PC-3 (cell line): ENCODE results near the gene SFT2D3. TPM values are rescaled to one million over a fixed set of nuclear protein-coding genes. Genes with fewer than 3 reads are reported as not detected.

Experiments
- ATAC-seq: fragments of 200-7000 bp; cut with Tn5 transposase; 2 replicates; pipeline ENCODE4 v1.9.1; 2020; ENCODE audit warnings: mild to moderate bottlenecking, moderate library complexity
- BruUV-seq: library from RNA; stranded (reverse); fragments of 400-500 nt; replicated peaks from 2 replicates; lab custom pipeline; 2021; lab: Mats Ljungman, UMichigan
- CTCF ChIA-PET: fragments of 300-600 bp; sonication (Branson Sonifier 250); formaldehyde crosslinking; loops from one replicate; lab custom pipeline; 2022; ENCODE audit warnings: antibody characterized with exemption; lab: Charles Lee
- POLR2A ChIA-PET: fragments of 300-600 bp; sonication (Branson Sonifier 250); formaldehyde crosslinking; loops from one replicate; lab custom pipeline; 2022; ENCODE audit warnings: antibody characterized with exemption; ENCODE audit not compliant: unreplicated experiment; lab: Charles Lee
- DNase-seq: peaks from one replicate; pipeline ENCODE4 v3.0.0-alpha.2; 2015
- H2AFZ ChIP-seq: fragments of 300-600 bp; sonication (generic); 2 replicates; pipeline ENCODE4 v1.6.0; 2016; ENCODE audit warnings: antibody characterized with exemption, low read length
- H3F3A ChIP-seq: fragments of 300-600 bp; sonication (generic); one replicate; pipeline ENCODE4 v1.6.0; 2017; ENCODE audit warnings: antibody characterized with exemption, low read length, control low read depth, mild to moderate bottlenecking; ENCODE audit not compliant: unreplicated experiment
- H3K27ac ChIP-seq: fragments of 300-600 bp; sonication (generic); 2 replicates; pipeline ENCODE4 v1.5.1; 2016; ENCODE audit warnings: mild to moderate bottlenecking, low read length
- H3K27me3 ChIP-seq: fragments of 300-600 bp; sonication (generic); 2 replicates; pipeline ENCODE4 v1.6.1; 2016; ENCODE audit warnings: low read length, mixed read lengths
- H3K36me3 ChIP-seq: fragments of 300-600 bp; sonication (generic); 2 replicates; pipeline ENCODE4 v1.6.1; 2016; ENCODE audit warnings: low read depth, mixed run types, low read length, mixed read lengths
- H3K4me1 ChIP-seq: fragments of 300-600 bp; sonication (generic); 2 replicates; pipeline ENCODE4 v1.5.1; 2016; ENCODE audit warnings: low read length; ENCODE audit not compliant: insufficient read depth
- H3K4me2 ChIP-seq: fragments of 300-600 bp; sonication (generic); 2 replicates; pipeline ENCODE4 v1.6.0; 2016; ENCODE audit warnings: low read length
- H3K4me3 ChIP-seq: fragments of 300-600 bp; sonication (generic); 2 replicates; pipeline ENCODE4 v1.5.1; 2016; ENCODE audit warnings: mild to moderate bottlenecking, low read length, mixed read lengths
- H3K79me2 ChIP-seq: fragments of 300-600 bp; sonication (generic); 2 replicates; pipeline ENCODE4 v1.6.1; 2017; ENCODE audit warnings: low read length, mixed read lengths
- H3K9ac ChIP-seq: fragments of 300-600 bp; sonication (generic); 2 replicates; pipeline ENCODE4 v1.6.0; 2016; ENCODE audit warnings: mild to moderate bottlenecking, low read length
- H3K9me2 ChIP-seq: fragments of 300-600 bp; sonication (generic); replicated peaks from 2 replicates; pipeline ENCODE4 v1.6.1; 2016; ENCODE audit warnings: mixed run types, low read length, mixed read lengths
- H3K9me3 ChIP-seq: fragments of 300-600 bp; sonication (generic); 2 replicates; pipeline ENCODE4 v1.6.1; 2016; ENCODE audit warnings: low read length, mixed read lengths
- H4K20me1 ChIP-seq: fragments of 300-600 bp; sonication (generic); 2 replicates; pipeline ENCODE4 v1.6.1; 2016; ENCODE audit warnings: low read length, mixed read lengths
- CTCF ChIP-seq: fragments of 300-600 bp; sonication (generic); conservative IDR thresholded peaks from 2 replicates; pipeline ENCODE4 v1.5.1; 2017; ENCODE audit warnings: antibody characterized with exemption, low read depth, mild to moderate bottlenecking, low read length
- EZH2 ChIP-seq: fragments of 300-600 bp; sonication (generic); IDR thresholded peaks from one replicate; pipeline ENCODE4 v1.6.1; 2017; ENCODE audit warnings: antibody characterized with exemption, mild to moderate bottlenecking, low read length; ENCODE audit not compliant: unreplicated experiment
- EZH2phosphoT487 ChIP-seq: fragments of 300-600 bp; sonication (generic); IDR thresholded peaks from 2 replicates; pipeline ENCODE4 v1.6.1; 2018; ENCODE audit warnings: mild to moderate bottlenecking, antibody characterized with exemption, low read length, borderline replicate concordance
- intact Hi-C: fragments of 100-400 bp; cut with micrococcal nuclease; formaldehyde crosslinking; loops from 2 replicates; pipeline ENCODE4 v1.9.0; 2023
- total RNA-seq: library from RNA; depleted of rRNA; stranded (reverse); fragments of >200 nt; gene quantifications from 2 replicates; pipeline ENCODE4 v1.2.3, GENCODE V29; 2014

Gene SFT2D3
- total RNA-seq, 1 experiment from 2014 or later: 4.2 TPM

DNA sequence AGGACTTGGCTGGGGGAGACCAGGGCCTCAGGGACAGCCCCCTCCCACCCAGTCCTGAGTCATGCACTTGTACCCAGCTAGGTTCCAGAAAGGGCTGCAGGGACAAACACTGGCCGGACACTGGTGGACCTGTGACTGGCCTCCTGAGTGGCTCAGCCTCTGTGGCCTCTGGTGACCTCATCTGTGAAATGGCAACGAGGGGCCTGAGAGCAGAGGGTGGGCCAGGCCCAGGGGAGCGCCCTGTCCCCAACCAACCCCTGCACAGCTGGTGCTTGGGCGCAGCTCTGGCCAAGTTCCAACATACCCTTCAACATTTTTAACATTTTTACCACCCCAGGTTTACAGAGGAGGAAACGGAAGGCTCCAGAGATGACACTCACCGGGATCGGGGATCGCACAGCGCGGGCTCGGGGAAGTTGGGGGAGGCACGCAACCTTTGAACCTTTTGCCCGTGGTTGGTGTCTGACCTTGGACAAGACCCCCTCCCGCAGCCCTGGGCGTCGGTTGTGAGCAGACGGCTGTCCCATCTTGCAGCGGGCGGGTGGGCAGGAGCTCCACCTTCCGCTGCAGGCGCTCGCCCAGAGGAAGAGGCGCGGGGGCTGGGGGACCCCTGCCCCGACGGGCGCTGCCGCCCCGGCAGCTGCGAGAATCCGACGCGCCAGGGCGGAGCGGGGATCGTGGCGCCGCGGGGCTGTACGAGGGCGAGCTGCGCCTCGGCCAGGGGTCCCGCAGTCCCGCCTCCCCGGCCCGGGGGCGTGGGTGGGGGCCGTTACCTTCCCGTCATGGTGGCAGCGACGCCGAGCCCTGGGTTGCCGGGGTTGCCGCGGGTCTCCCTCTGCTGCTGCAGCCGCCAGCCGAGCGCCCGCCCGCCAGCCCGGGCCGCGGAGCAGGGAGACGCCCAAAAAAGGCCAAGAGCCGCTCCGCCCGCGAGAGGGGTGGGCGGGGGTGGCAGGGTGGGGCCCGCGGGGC lies 26.8 kb upstream of the SFT2D3 start:
- Histone ChIP-seq H3K27ac (no peak overlapping the region), H2AFZ (peak overlapping the region; percentile 75; the same call in 1 of the 2 replicates), H3K4me2 (peak overlapping the region; percentile 82)

DNA sequence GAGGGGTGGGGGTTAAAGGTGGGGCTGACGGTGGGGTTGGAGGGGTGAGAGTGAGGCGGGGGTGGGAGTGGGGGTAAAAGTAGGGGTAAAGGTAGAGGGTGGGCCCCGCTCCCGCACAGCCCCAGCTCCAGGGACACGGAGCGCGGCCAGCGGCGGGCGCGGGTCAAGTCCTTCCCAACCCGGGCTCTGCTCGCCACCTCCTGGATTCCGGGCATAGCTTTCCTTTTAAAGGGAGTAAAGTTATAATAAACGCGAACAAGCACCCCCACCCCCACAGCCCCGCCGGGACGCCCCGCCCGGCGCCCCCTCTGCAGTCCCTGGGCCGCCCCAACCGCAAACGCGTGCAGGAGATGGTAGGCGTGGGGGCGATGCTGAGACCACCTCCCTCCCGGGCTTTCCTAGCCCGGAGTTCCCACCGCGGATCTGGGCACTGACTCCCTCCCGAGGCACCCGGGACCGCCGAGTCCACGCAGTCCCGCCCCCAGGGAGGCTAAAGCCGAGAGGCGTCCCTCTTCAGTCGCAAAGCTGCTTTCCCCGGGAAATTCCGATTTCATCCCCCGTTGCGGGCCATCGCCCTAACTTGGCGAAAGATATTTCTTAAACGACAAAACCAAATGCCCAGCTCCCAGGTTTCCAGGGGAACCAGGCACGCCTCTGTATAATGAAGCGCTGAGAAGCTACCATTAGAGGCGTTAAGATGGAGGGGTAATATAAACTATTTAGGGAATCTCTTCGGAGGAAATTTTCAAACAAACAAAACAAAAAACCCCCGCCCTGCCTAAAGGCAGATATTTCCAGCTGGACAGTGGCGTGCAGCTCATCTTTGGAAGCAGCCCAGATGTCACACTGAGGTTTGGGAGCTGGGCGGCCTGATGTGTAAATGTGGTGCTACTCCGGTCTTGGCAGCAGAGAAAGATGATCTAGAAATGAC lies 25.7 kb upstream of the SFT2D3 start, which contains the start of gene LIMS2:
Gene LIMS2 (minus strand): TSS at position 200 of the 931 bp plus-strand sequence. CDS start 506 bp downstream, outside the sequence.
- intact Hi-C loops: loop anchor here (1.0 kb wide), 1 partner anchor 84 kb away; no protein-coding TSS in a partner anchor

More for the DNA sequence above, 26.8 kb upstream of the SFT2D3 start:
- no peaks in the 10 kb centered on the region for H3K9me3 ChIP-seq
- TF ChIP-seq CTCF (no peak), EZH2 (no peak)
- no peaks in the 10 kb centered on the region for H3K79me2 ChIP-seq
- H4K20me1 ChIP-seq: no peaks in the 10 kb centered on the region
- peak; percentile 50 for ATAC-seq
- DNase-seq: peak; percentile 28
- no peaks in the 10 kb centered on the region for H3K27me3 ChIP-seq
- ChIA-PET CTCF (interaction anchor here (0.6 to 2.2 kb wide), 4 partner anchors 83 to 189 kb away, joined by 3 to 19 read pairs (median 4); no protein-coding TSS in a partner anchor), POLR2A (no interaction called here)
- no peaks in the 10 kb centered on the region for H3K9me2 ChIP-seq
- intact Hi-C loops: loop anchor here (1.0 kb wide), 1 partner anchor 83 kb away; no protein-coding TSS in a partner anchor
- peaks cover 5% of the 10 kb centered on the region; the same call in 1 of the 2 replicates for H3K4me1 ChIP-seq
- H3F3A ChIP-seq: no peaks in the 10 kb centered on the region
- peak overlapping the region; percentile 66 for H3K4me3 ChIP-seq
- H3K36me3 ChIP-seq: no peaks in the 10 kb centered on the region
- peak overlapping the region; percentile 40; the same call in 1 of the 2 replicates for H3K9ac ChIP-seq
- no TSS peak for BruUV-seq

More for the DNA sequence above, 25.7 kb upstream of the SFT2D3 start, which contains the start of gene LIMS2:
- Histone ChIP-seq H3K9ac (peak within 1 kb of the TSS; percentile 40; the same call in 1 of the 2 replicates), H4K20me1 (no peaks in the 10 kb centered on the region), H3K36me3 (no peaks in the 10 kb centered on the region), H3K4me1 (peaks cover 5% of the 10 kb centered on the region; the same call in 1 of the 2 replicates), H3K4me2 (peak within 1 kb of the TSS; percentile 100), H3K4me3 (peak within 1 kb of the TSS; percentile 90), H3K27ac (no peak within 1 kb of the TSS), H3K27me3 (no peaks in the 10 kb centered on the region), H3K9me2 (no peaks in the 10 kb centered on the region), H3K79me2 (no peaks in the 10 kb centered on the region), H3K9me3 (no peaks in the 10 kb centered on the region), H3F3A (no peaks in the 10 kb centered on the region), H2AFZ (peak within 1 kb of the TSS; percentile 95)
- POLR2A ChIA-PET: interaction anchor here (1.0 kb wide), 1 partner anchor 25 kb away, joined by 3 read pairs; the partner anchor contains the start of gene SFT2D3
- no TSS peak for BruUV-seq
- TF ChIP-seq EZH2phosphoT487: no peak
- no peak for TF ChIP-seq EZH2
- no peak for TF ChIP-seq CTCF
- ATAC-seq: peak; percentile 76
- CTCF ChIA-PET: interaction anchor here (0.5 to 2.2 kb wide), 6 partner anchors 84 to 479 kb away, joined by 3 to 19 read pairs (median 4); no protein-coding TSS in a partner anchor
- peak; percentile 58 for DNase-seq
